Measurements from ENCODE around the gene CAVIN4. TPM values are rescaled to one million over a fixed set of nuclear protein-coding genes. Genes with fewer than 3 reads are reported as not detected.

The CAVIN4 gene
- total RNA-seq, 1 experiment from 2014 or later: 7.1 TPM

GRCh38 chr9:100557053-100557452, 20.8 kb upstream of the CAVIN4 start (continued):
- TF ChIP-seq ATF6 (CRISPR knock-in tag; IDR thresholded peaks at IDR 0.05) (no peak), E2F5 (CRISPR knock-in tag; IDR thresholded peaks at IDR 0.05) (no peak), AFF4 (CRISPR knock-in tag; IDR thresholded peaks at IDR 0.05; ENCODE audit: borderline replicate concordance) (no peak), PREB (CRISPR knock-in tag; IDR thresholded peaks at IDR 0.05; ENCODE audit: borderline replicate concordance) (no peak), IRF2 (CRISPR knock-in tag; IDR thresholded peaks at IDR 0.05; ENCODE audit: borderline replicate concordance, low read depth) (no peak)

GRCh38 chr9:100561256-100561655, 16.6 kb upstream of the CAVIN4 start:
- CTCF ChIA-PET: no interaction called here
- DNase-seq (ENCODE audit: low spot score) (no peak), ATAC-seq (no peak)
- no peaks in the 10 kb centered on the region for H3K27me3 Mint-ChIP-seq (ENCODE audit: low read depth)
- H3K4me1 Mint-ChIP-seq: no peaks in the 10 kb centered on the region
- no peak overlapping the region for H3K4me3 Mint-ChIP-seq
- H3K9me3 Mint-ChIP-seq: no peaks in the 10 kb centered on the region
- no peak overlapping the region for H3K27ac Mint-ChIP-seq
- H3K36me3 Mint-ChIP-seq: peaks cover 19% of the 10 kb centered on the region
- POLR2A ChIA-PET: no interaction called here
- TF ChIP-seq NFATC4 (CRISPR knock-in tag; IDR thresholded peaks at IDR 0.05): no peak
- TF ChIP-seq ATF1 (CRISPR knock-in tag; IDR thresholded peaks at IDR 0.05): no peak
- TF ChIP-seq NFE2L1 (CRISPR knock-in tag; IDR thresholded peaks at IDR 0.05): no peak
- TF ChIP-seq ZNF532 (CRISPR knock-in tag; IDR thresholded peaks at IDR 0.05; ENCODE audit: borderline replicate concordance): no peak
- no peak for TF ChIP-seq RORB (CRISPR knock-in tag; IDR thresholded peaks at IDR 0.05)
- no peak for TF ChIP-seq FOXK1 (CRISPR knock-in tag; IDR thresholded peaks at IDR 0.05)
- no peak for TF ChIP-seq TCF7 (CRISPR knock-in tag; IDR thresholded peaks at IDR 0.05; ENCODE audit: low read depth)
- TF ChIP-seq ZBTB43 (CRISPR knock-in tag; IDR thresholded peaks at IDR 0.05): no peak
- no peak for TF ChIP-seq MAX (CRISPR knock-in tag; IDR thresholded peaks at IDR 0.05)
- TF ChIP-seq ZNF232 (CRISPR knock-in tag; IDR thresholded peaks at IDR 0.05): no peak
- no peak for TF ChIP-seq IRF1 (CRISPR knock-in tag; IDR thresholded peaks at IDR 0.05)
- no peak for TF ChIP-seq RELA (CRISPR knock-in tag; IDR thresholded peaks at IDR 0.05; ENCODE audit: borderline replicate concordance)
- TF ChIP-seq GTF2I (CRISPR knock-in tag; conservative IDR thresholded peaks at IDR 0.05): no peak
- TF ChIP-seq TEAD4 (CRISPR knock-in tag; IDR thresholded peaks at IDR 0.05): no peak
- TF ChIP-seq TEAD1 (CRISPR knock-in tag; IDR thresholded peaks at IDR 0.05): no peak
